ENCODE measurements around the gene TMEM26. TPM values are rescaled to one million over a fixed set of nuclear protein-coding genes. Genes with fewer than 3 reads are reported as not detected.

The TMEM26 gene
- total and polyA plus RNA-seq, 3 donors from 2014 or later = 13.0 to 14.9 (median 13.6) TPM

DNA sequence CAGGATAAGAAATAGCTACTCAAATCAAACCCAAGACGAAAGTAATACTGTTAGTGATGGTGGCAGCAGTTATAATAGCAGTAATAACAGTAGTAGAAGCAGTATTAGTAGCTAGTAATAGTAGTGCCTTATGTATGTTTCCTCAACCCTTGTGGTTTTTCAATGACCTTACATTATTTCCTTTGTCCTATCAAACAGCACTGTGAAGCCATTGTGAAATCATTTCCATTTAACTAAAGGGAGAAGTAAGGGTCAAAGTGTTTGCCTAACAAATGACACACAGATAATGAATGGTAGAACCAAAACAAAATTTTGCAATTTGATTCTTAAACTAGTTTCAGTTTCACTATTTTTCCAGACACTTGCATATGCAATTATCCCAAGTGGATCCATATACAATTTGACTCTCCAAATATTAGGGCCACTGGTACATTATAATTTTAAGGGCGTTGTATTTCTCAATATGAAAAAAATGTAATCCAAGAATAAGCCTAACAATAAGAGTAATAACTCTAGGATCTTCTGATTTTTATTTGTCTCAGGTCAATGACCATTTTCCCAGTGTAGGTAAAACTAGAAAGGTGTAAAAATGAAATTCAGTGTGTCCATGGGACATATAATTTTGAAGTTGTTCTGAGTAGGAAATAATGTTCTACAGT lies 33.7 kb upstream of the TMEM26 start:
- Histone ChIP-seq H3K4me1 (no peaks in the 10 kb centered on the region), H3K36me3 (ENCODE audit: low read depth, missing control alignments) (no peaks in the 10 kb centered on the region), H3K4me3 (no peak overlapping the region), H3K9me3 (no peaks in the 10 kb centered on the region), H3K27ac (no peak overlapping the region), H3K27me3 (no peaks in the 10 kb centered on the region)
- DNase-seq = no peak
- 89 to 96% methylated on average over 2 of the region's 2 CpGs for WGBS, 2 donors
- TF ChIP-seq CTCF (IDR thresholded peaks at IDR 0.05) = no peak
- TF ChIP-seq POLR2A (IDR thresholded peaks at IDR 0.05) = no peak
- intact Hi-C loops (cut with DNase I; ENCODE audit: low total_unique reads) = no loop called here

GRCh38 chr10:61486251-61486650 lies 33.1 kb upstream of the TMEM26 start:
- intact Hi-C loops (cut with DNase I; ENCODE audit: low total_unique reads) = no loop called here
- TF ChIP-seq CTCF (IDR thresholded peaks at IDR 0.05) (no peak), POLR2A (IDR thresholded peaks at IDR 0.05) (no peak)
- H3K4me3 ChIP-seq = no peak overlapping the region
- DNase-seq = no peak
- H3K27me3 ChIP-seq = no peaks in the 10 kb centered on the region
- no peaks in the 10 kb centered on the region for H3K4me1 ChIP-seq
- H3K9me3 ChIP-seq = no peaks in the 10 kb centered on the region
- 50 to 52% methylated on average over 1 of the region's 1 CpG for WGBS, 2 donors
- H3K36me3 ChIP-seq (ENCODE audit: low read depth, missing control alignments) = no peaks in the 10 kb centered on the region
- no peak overlapping the region for H3K27ac ChIP-seq

DNA sequence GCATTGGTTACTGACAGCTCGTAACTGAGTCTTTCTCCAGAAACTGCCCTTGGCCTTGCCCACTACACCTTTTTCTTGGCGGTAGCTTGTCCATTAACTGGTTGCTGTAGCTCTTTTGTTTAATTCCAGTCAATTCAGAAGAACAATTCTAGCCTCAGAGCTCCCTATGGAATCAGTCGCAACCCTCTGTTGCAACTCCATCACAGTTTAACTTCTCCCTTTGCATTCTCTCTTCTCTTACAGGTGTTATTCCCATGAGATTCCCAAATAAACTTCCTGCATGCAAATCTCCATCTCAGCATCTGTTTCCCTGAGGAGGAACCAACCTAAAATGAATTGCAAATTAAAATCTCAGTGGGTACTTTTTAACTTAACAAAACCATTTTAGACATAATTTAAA lies 28.4 kb upstream of the TMEM26 start:
- TF ChIP-seq POLR2A (IDR thresholded peaks at IDR 0.05) (no peak), CTCF (IDR thresholded peaks at IDR 0.05) (no peak)
- H3K27me3 ChIP-seq = no peaks in the 10 kb centered on the region
- intact Hi-C loops (cut with DNase I; ENCODE audit: low total_unique reads) = no loop called here
- no peak for DNase-seq
- WGBS, 2 donors = 78 to 81% methylated on average over 3 of the region's 3 CpGs
- no peaks in the 10 kb centered on the region for H3K36me3 ChIP-seq (ENCODE audit: low read depth, missing control alignments)
- no peaks in the 10 kb centered on the region for H3K4me1 ChIP-seq
- H3K27ac ChIP-seq = no peak overlapping the region
- no peak overlapping the region for H3K4me3 ChIP-seq
- H3K9me3 ChIP-seq = no peaks in the 10 kb centered on the region

- no peak for DNase-seq
- Histone ChIP-seq H3K4me1 (no peaks in the 10 kb centered on the region), H3K9me3 (no peaks in the 10 kb centered on the region), H3K4me3 (no peak overlapping the region), H3K36me3 (ENCODE audit: low read depth, missing control alignments) (no peaks in the 10 kb centered on the region), H3K27me3 (no peaks in the 10 kb centered on the region), H3K27ac (no peak overlapping the region)
- TF ChIP-seq POLR2A (IDR thresholded peaks at IDR 0.05) (no peak), CTCF (IDR thresholded peaks at IDR 0.05) (no peak)
- intact Hi-C loops (cut with DNase I; ENCODE audit: low total_unique reads) = no loop called here
- WGBS, 2 donors = 37 to 75% methylated on average over 2 of the region's 2 CpGs
Measured at GRCh38 chr10:61480208-61480607, 27.0 kb upstream of the TMEM26 start.
